NT2/D1 (cell line): Measurements from ENCODE around the gene EPB41.

ENCODE experiments used
- SUZ12 ChIP-seq: IDR thresholded peaks from 2 replicates; pipeline ENCODE4 v1.6.1; 2011; ENCODE audit not compliant: insufficient read length, insufficient read depth; ENCODE audit errors: extremely low read depth
- YY1 ChIP-seq: IDR thresholded peaks from 2 replicates; pipeline ENCODE4 v1.6.1; 2011; ENCODE audit not compliant: insufficient read length, insufficient read depth
- ZNF274 ChIP-seq: IDR thresholded peaks from 2 replicates; pipeline ENCODE4 v1.6.1; 2011; ENCODE audit warnings: mild to moderate bottlenecking, low read depth, low read length

DNA sequence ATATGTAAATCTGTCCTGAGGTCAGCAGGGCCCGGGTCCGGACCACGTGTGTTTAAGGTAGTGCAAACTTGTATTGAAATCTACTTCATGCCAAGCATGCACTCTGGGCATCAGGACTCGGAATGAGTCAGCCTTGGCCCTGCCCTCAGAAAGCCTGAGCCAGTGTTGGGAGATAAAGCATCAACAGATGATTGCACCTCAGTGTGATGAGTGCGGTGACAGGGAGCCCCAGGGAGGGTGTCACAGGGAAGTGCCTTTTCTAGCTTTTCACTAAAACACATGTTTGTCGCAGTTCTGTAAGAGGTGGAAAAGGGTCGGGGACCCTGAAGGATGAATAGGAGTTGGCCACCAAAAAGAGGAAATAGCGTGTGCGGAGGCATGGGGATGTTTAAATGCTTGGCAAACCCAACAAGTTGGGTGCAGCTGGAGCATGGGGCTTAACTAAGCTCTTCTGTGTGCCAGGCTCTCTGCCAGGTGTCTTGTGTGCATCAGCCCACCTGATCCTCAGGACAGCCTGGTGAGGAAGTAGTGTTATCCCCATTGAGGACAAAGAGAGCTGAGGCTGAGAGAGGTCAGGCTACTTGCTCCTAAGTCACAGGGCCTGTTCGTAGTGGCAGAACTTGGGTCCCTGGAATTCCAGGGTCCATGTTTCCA is 48.2 kb upstream of the EPB41 start:
- TF ChIP-seq ZNF274 (no peak), YY1 (no peak), SUZ12 (no peak)
